Osteocyte (in vitro differentiated cells): ENCODE results near the gene COL4A1. TPM values are rescaled to one million over a fixed set of nuclear protein-coding genes. Genes with fewer than 3 reads are reported as not detected.

Experiments used
- DNase-seq: peaks from one replicate; pipeline ENCODE4 v3.0.0; 2021; ENCODE audit warnings: mixed read lengths; ENCODE audit not compliant: unreplicated experiment; ENCODE audit errors: extremely low spot score
- H3K27ac Mint-ChIP-seq: one replicate; pipeline ENCODE4 v1.8.0; 2021; ENCODE audit warnings: mild to moderate bottlenecking, mixed read lengths; ENCODE audit not compliant: unreplicated experiment
- H3K27me3 Mint-ChIP-seq: one replicate; pipeline ENCODE4 v1.8.0; 2021; ENCODE audit warnings: mixed read lengths; ENCODE audit not compliant: unreplicated experiment
- H3K36me3 Mint-ChIP-seq: one replicate; pipeline ENCODE4 v1.8.0; 2021; ENCODE audit warnings: mixed read lengths; ENCODE audit not compliant: unreplicated experiment
- H3K4me1 Mint-ChIP-seq: one replicate; pipeline ENCODE4 v1.8.0; 2021; ENCODE audit warnings: mixed read lengths; ENCODE audit not compliant: unreplicated experiment
- H3K4me3 Mint-ChIP-seq: one replicate; pipeline ENCODE4 v1.8.0; 2021; ENCODE audit warnings: mild to moderate bottlenecking, moderate library complexity, mixed read lengths; ENCODE audit not compliant: unreplicated experiment
- H3K9me3 Mint-ChIP-seq: one replicate; pipeline ENCODE4 v1.8.0; 2021; ENCODE audit warnings: mixed read lengths; ENCODE audit not compliant: unreplicated experiment
- CTCF ChIP-seq: fragments of 200-600 bp; sonication (generic); IDR thresholded peaks from 2 replicates; pipeline ENCODE4 v1.5.0; 2021; ENCODE audit warnings: antibody characterized with exemption, mild to moderate bottlenecking, moderate library complexity
- total RNA-seq: library from RNA; stranded (reverse); gene quantifications from 2 replicates; pipeline ENCODE4 v1.2.1, GENCODE V29; 2021

The COL4A1 gene
- total RNA-seq, 1 donor from 2014 or later: 3,181 TPM

- DNase-seq: peak; percentile 48
- Mint-ChIP-seq H3K9me3 (no peaks in the 10 kb centered on the region), H3K27ac (no peak overlapping the region), H3K36me3 (peaks cover 63% of the 10 kb centered on the region), H3K27me3 (no peaks in the 10 kb centered on the region), H3K4me3 (no peak overlapping the region), H3K4me1 (no peaks in the 10 kb centered on the region)
- no peak for TF ChIP-seq CTCF
These were observed 140.4 kb downstream of the COL4A1 start for GRCh38 chr13:110166598-110166997.

GRCh38 chr13:110164706-110165105 is 142.3 kb downstream of the COL4A1 start:
- no peaks in the 10 kb centered on the region for H3K4me1 Mint-ChIP-seq
- H3K4me3 Mint-ChIP-seq: no peak overlapping the region
- TF ChIP-seq CTCF: no peak
- no peaks in the 10 kb centered on the region for H3K9me3 Mint-ChIP-seq
- H3K27me3 Mint-ChIP-seq: no peaks in the 10 kb centered on the region
- H3K36me3 Mint-ChIP-seq: peaks cover 66% of the 10 kb centered on the region
- peak; percentile 78 for DNase-seq
- H3K27ac Mint-ChIP-seq: peak overlapping the region; percentile 81

- H3K27ac Mint-ChIP-seq: peak overlapping the region; percentile 81
- no peaks in the 10 kb centered on the region for H3K9me3 Mint-ChIP-seq
- DNase-seq: peak; percentile 44
- no peaks in the 10 kb centered on the region for H3K4me1 Mint-ChIP-seq
- no peak for TF ChIP-seq CTCF
- no peak overlapping the region for H3K4me3 Mint-ChIP-seq
- no peaks in the 10 kb centered on the region for H3K27me3 Mint-ChIP-seq
- peaks cover 68% of the 10 kb centered on the region for H3K36me3 Mint-ChIP-seq
These were observed 143.9 kb downstream of the COL4A1 start for GRCh38 chr13:110162866-110163658.

- TF ChIP-seq CTCF: no peak
- H3K4me3 Mint-ChIP-seq: no peak overlapping the region
- H3K36me3 Mint-ChIP-seq: peaks cover 68% of the 10 kb centered on the region
- H3K27ac Mint-ChIP-seq: no peak overlapping the region
- no peaks in the 10 kb centered on the region for H3K9me3 Mint-ChIP-seq
- H3K27me3 Mint-ChIP-seq: no peaks in the 10 kb centered on the region
- DNase-seq: peak; percentile 63
- H3K4me1 Mint-ChIP-seq: no peaks in the 10 kb centered on the region
These were observed 144.9 kb downstream of the COL4A1 start for GRCh38 chr13:110162053-110162452.

GRCh38 chr13:110161112-110161882 is 145.7 kb downstream of the COL4A1 start:
- H3K27me3 Mint-ChIP-seq: no peaks in the 10 kb centered on the region
- TF ChIP-seq CTCF: no peak
- H3K27ac Mint-ChIP-seq: peak overlapping the region; percentile 56
- H3K4me1 Mint-ChIP-seq: no peaks in the 10 kb centered on the region
- peak; percentile 42 for DNase-seq
- H3K36me3 Mint-ChIP-seq: peaks cover 67% of the 10 kb centered on the region
- no peak overlapping the region for H3K4me3 Mint-ChIP-seq
- H3K9me3 Mint-ChIP-seq: no peaks in the 10 kb centered on the region
